Lung (tissue), 12 donors: ENCODE results near the gene FCRL5. TPM values are rescaled to one million over a fixed set of nuclear protein-coding genes. Genes with fewer than 3 reads are reported as not detected.

ENCODE experiments used
- ATAC-seq: fragments of 200-7000 bp; cut with Tn5 transposase; one replicate; pipeline ENCODE4 v1.9.1; 2020; ENCODE audit warnings: moderate number of reproducible peaks; ENCODE audit not compliant: insufficient read depth, low FRiP score
- DNase-seq, 3 donors: peaks; one replicate each; pipeline ENCODE4 v3.0.0-alpha.2; 2013 to 2017
- H3K27ac ChIP-seq, 2 donors: one replicate each; pipeline ENCODE4 v1.5.1; 2013; ENCODE audit warnings: mild to moderate bottlenecking in 2 of 2, moderate library complexity in 2 of 2, control low read depth in 1 of 2, inconsistent platforms in 1 of 2, low read depth in 1 of 2, low read length in 1 of 2
- H3K27me3 ChIP-seq, 3 donors: one replicate each; pipeline ENCODE4 v1.5.1; 2013; ENCODE audit warnings: low read length in 2 of 3; ENCODE audit not compliant: control insufficient read depth in 3 of 3, insufficient read depth in 3 of 3
- H3K36me3 ChIP-seq, 4 donors: one replicate each; pipeline ENCODE4 v1.5.1; 2013; ENCODE audit warnings: low read length in 4 of 4, mild to moderate bottlenecking in 1 of 4, moderate library complexity in 1 of 4; ENCODE audit not compliant: control insufficient read depth in 4 of 4, insufficient read depth in 4 of 4
- H3K4me1 ChIP-seq, 5 donors: one replicate each; pipeline ENCODE4 v1.5.1; 2013; ENCODE audit warnings: low read length in 5 of 5, mild to moderate bottlenecking in 2 of 5, moderate library complexity in 1 of 5; ENCODE audit not compliant: control insufficient read depth in 5 of 5, insufficient read depth in 5 of 5
- H3K4me3 ChIP-seq: one replicate; pipeline ENCODE4 v1.5.1; 2013; ENCODE audit warnings: mild to moderate bottlenecking, control low read depth, moderate library complexity
- H3K9ac ChIP-seq, 2 donors: one replicate each; pipeline ENCODE4 v1.5.1; 2013; ENCODE audit warnings: low read length in 2 of 2, control low read depth in 1 of 2; ENCODE audit not compliant: insufficient read depth in 1 of 2
- H3K9me3 ChIP-seq, 4 donors: one replicate each; pipeline ENCODE4 v1.5.1; 2013; ENCODE audit warnings: low read length in 3 of 4, mild to moderate bottlenecking in 1 of 4, moderate library complexity in 1 of 4; ENCODE audit not compliant: control insufficient read depth in 4 of 4, insufficient read depth in 3 of 4
- CTCF ChIP-seq: IDR thresholded peaks from 2 replicates; pipeline ENCODE4 v1.5.1; 2012; ENCODE audit warnings: mild to moderate bottlenecking; ENCODE audit errors: control extremely low read depth, extremely low read depth
- WGBS, 2 donors: extraction: QIAGEN DNeasy Blood & Tissue Kit; methylation state at CpG; one replicate each; pipeline ENCODE4 v1.1.7; 2013; 5-methylcytosine and 5-hydroxymethylcytosine counted together
- polyA plus RNA-seq, 2 donors: library from polyadenylated mRNA; stranded (reverse); fragments of 200-250 nt; gene quantifications; one replicate each; pipeline ENCODE4 v1.2.1, GENCODE V29; 2013
- total RNA-seq, 2 donors: library from RNA; depleted of rRNA in 1 of 2; stranded (reverse); fragments of >200 nt in 1 of 2; gene quantifications; one replicate each; pipeline ENCODE4 v1.2.1, GENCODE V29; 2014 to 2021
- donor health status: control.
- donor health status: control.
- donor health status: Bipolar disorder and iron deficiency.
- donor health status: healthy.
- donor health status: DM: yes; HTN: yes; CAD: no.

FCRL5 gene
- total and polyA plus RNA-seq, 4 donors: 0.26 to 5.9 (median 1.6) TPM

DNA sequence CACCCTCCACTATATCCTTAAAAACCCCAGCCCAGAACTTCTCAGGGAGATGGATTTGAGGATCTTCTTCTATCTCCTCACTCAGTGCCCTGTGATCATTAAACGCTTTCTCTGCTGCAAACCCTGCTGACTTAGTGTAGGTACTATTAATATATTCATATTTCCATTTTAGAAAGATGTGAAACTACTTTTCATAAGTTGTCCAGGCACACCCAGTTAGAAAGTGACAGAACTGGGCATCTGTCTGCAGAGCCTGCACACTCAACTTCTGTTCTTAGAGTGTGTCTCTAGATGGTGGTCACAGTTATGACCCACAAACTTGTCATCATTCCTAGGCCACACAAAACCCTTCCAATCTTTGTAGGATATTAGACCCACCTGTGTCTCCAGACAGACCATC, 55.0 kb downstream of the FCRL5 start:
- no peak for ATAC-seq
- no peaks in the 10 kb centered on the region for H3K9me3 ChIP-seq
- H3K36me3 ChIP-seq: no peaks in the 10 kb centered on the region
- WGBS, 2 donors: 93 to 97% methylated on average over 1 of the region's 1 CpG
- no peaks in the 10 kb centered on the region for H3K4me1 ChIP-seq
- H3K27me3 ChIP-seq: peaks cover 0 to 3% (median 0%) of the 10 kb centered on the region in 3 donors
- DNase-seq: no peak
- H3K4me3 ChIP-seq: no peak overlapping the region
- no peak for TF ChIP-seq CTCF
- no peak overlapping the region for H3K9ac ChIP-seq
- no peak overlapping the region for H3K27ac ChIP-seq

GRCh38 chr1:157496121-157496526, 56.2 kb downstream of the FCRL5 start:
- TF ChIP-seq CTCF: peak; percentile 60
- peak; percentile 77 for ATAC-seq

DNA sequence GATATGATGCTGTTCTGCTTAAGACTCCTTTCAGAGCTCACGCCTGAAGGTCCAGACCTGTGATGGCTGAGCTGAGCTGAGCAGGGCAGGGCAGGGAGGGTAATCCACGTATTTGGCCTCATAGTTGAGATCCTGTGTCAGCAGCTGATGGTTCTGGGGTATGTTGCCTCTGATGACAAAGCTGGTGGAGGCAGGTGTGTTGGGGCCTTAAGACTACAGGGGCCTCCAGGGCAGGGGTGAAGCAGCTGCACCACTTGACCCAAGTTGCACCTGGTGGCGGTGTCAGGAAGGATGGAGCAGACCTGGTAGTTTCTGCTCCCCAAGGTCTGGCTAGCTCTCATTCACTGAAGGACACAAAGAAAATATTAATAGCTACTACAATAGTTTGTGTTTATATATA, 57.0 kb downstream of the FCRL5 start:
- Histone ChIP-seq H3K4me3 (no peak overlapping the region), H3K36me3 (no peaks in the 10 kb centered on the region), H3K27ac (no peak overlapping the region), H3K4me1 (peaks cover 0 to 2% (median 0%) of the 10 kb centered on the region in 5 donors), H3K9me3 (no peaks in the 10 kb centered on the region), H3K27me3 (peaks cover 0 to 3% (median 0%) of the 10 kb centered on the region in 3 donors), H3K9ac (no peak overlapping the region)
- DNase-seq (no peak), ATAC-seq (no peak)
- TF ChIP-seq CTCF: no peak
- WGBS, 2 donors: 74 to 83% methylated on average over 3 of the region's 3 CpGs

More at GRCh38 chr1:157496121-157496526, 56.2 kb downstream of the FCRL5 start:
- DNase-seq: peak in 2 of 3 donors; percentile 39 to 52
- Histone ChIP-seq H3K27ac (no peak overlapping the region), H3K36me3 (no peaks in the 10 kb centered on the region), H3K27me3 (peaks cover 0 to 3% (median 0%) of the 10 kb centered on the region in 3 donors), H3K4me1 (no peaks in the 10 kb centered on the region), H3K9ac (no peak overlapping the region), H3K4me3 (no peak overlapping the region), H3K9me3 (no peaks in the 10 kb centered on the region)
- 16% methylated on average over 5 of the region's 5 CpGs for WGBS, 2 donors

GRCh38 chr1:157494093-157494492, 58.2 kb downstream of the FCRL5 start:
- 67 to 80% methylated on average over 4 of the region's 4 CpGs for WGBS, 2 donors

More at GRCh38 chr1:157494093-157494492, 58.2 kb downstream of the FCRL5 start:
- DNase-seq (no peak), ATAC-seq (no peak)
- Histone ChIP-seq H3K36me3 (no peaks in the 10 kb centered on the region), H3K27me3 (peaks cover 0 to 3% (median 0%) of the 10 kb centered on the region in 3 donors), H3K27ac (no peak overlapping the region), H3K4me1 (peaks cover 0 to 4% (median 0%) of the 10 kb centered on the region in 5 donors), H3K9me3 (no peaks in the 10 kb centered on the region), H3K4me3 (no peak overlapping the region), H3K9ac (no peak overlapping the region)
- no peak for TF ChIP-seq CTCF
